ENCODE data around the gene HJV.

DNA sequence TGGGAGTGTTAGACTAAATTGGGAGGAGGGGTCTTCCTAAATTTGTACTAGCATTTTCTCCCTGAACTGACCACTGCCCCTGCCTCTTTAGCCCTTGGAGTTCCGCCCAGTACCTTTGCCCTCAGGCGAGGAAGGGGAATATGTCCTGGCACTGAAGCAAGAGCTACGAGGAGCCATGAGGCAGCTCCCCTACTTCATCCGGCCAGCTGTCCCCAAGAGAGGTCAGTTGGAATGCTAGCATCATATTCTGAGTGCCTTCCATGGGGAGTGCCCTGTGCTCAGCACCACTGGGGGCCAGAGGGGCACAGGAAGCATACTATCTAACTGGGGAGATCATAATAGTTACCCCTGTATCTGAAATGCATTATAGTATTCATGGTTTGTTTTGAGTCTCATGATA lies 46.3 kb downstream of the HJV start:
- no peak for TF ChIP-seq POLR2AphosphoS5 (IDR thresholded peaks at IDR 0.05; ENCODE audit: low read depth)
- TF ChIP-seq, protein P1, sequence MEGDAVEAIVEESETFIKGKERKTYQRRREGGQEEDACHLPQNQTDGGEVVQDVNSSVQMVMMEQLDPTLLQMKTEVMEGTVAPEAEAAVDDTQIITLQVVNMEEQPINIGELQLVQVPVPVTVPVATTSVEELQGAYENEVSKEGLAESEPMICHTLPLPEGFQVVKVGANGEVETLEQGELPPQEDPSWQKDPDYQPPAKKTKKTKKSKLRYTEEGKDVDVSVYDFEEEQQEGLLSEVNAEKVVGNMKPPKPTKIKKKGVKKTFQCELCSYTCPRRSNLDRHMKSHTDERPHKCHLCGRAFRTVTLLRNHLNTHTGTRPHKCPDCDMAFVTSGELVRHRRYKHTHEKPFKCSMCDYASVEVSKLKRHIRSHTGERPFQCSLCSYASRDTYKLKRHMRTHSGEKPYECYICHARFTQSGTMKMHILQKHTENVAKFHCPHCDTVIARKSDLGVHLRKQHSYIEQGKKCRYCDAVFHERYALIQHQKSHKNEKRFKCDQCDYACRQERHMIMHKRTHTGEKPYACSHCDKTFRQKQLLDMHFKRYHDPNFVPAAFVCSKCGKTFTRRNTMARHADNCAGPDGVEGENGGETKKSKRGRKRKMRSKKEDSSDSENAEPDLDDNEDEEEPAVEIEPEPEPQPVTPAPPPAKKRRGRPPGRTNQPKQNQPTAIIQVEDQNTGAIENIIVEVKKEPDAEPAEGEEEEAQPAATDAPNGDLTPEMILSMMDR (IDR thresholded peaks at IDR 0.05; ENCODE audit: insufficient read depth, low read length) = no peak
- TF ChIP-seq GABPA (IDR thresholded peaks at IDR 0.05; ENCODE audit: low read depth) = no peak

Measured in HL-60 (cell line).